HepG2 (cell line): Measurements from ENCODE around the gene FOLR1. TPM values are rescaled to one million over a fixed set of nuclear protein-coding genes. Genes with fewer than 3 reads are reported as not detected.

Experiments
- ATRX ChIP-seq: sonication (generic); formaldehyde crosslinking; IDR thresholded peaks from 2 replicates; pipeline ENCODE4 v1.4.0; 2020; ENCODE audit warnings: missing genetic modification reagents, borderline replicate concordance
- GATAD1 ChIP-seq: IDR thresholded peaks from 2 replicates; pipeline ENCODE4 v1.6.1; 2016; ENCODE audit warnings: missing genetic modification reagents, missing compliant biosample characterization
- GLI4 ChIP-seq: sonication (generic); formaldehyde crosslinking; IDR thresholded peaks from 2 replicates; pipeline ENCODE4 v1.5.1; 2020; ENCODE audit warnings: missing genetic modification reagents, mild to moderate bottlenecking, moderate library complexity, borderline replicate concordance
- HNRNPLL ChIP-seq: fragments of 200-400 bp; formaldehyde crosslinking; IDR thresholded peaks from 2 replicates; pipeline ENCODE4 v1.6.1; 2017; ENCODE audit warnings: mild to moderate bottlenecking, low read depth, low read length; ENCODE audit not compliant: poor library complexity, severe bottlenecking
- LCORL ChIP-seq, 2 experiments: fragments of 450-650 bp in 1 of 2; sonication (generic) in 1 of 2; formaldehyde crosslinking in 1 of 2; IDR thresholded peaks; 2 replicates each; pipeline versions ENCODE4 v1.5.0 to v1.6.1; 2017 to 2020; ENCODE audit warnings: antibody characterized with exemption in 1 of 2, missing genetic modification reagents in 1 of 2
- MNT ChIP-seq: fragments of 450-650 bp; IDR thresholded peaks from 2 replicates; pipeline ENCODE4 v1.6.1; 2016
- RBFOX2 ChIP-seq: fragments of 200-400 bp; formaldehyde crosslinking; IDR thresholded peaks from 2 replicates; pipeline ENCODE4 v1.6.1; 2017; ENCODE audit warnings: low read depth, mild to moderate bottlenecking, low read length
- ZFP82 ChIP-seq: sonication (generic); formaldehyde crosslinking; IDR thresholded peaks from 2 replicates; pipeline ENCODE4 v1.5.1; 2020; ENCODE audit warnings: mild to moderate bottlenecking, missing genetic modification reagents, borderline replicate concordance
- ZKSCAN5 ChIP-seq: sonication (generic); formaldehyde crosslinking; IDR thresholded peaks from 2 replicates; pipeline ENCODE4 v1.5.1; 2020; ENCODE audit warnings: mild to moderate bottlenecking, missing genetic modification reagents
- ZNF660 ChIP-seq: sonication (generic); formaldehyde crosslinking; IDR thresholded peaks from 2 replicates; pipeline ENCODE4 v1.5.1; 2020; ENCODE audit warnings: mild to moderate bottlenecking, low read depth, missing genetic modification reagents, borderline replicate concordance
- ZNF773 ChIP-seq: sonication (generic); formaldehyde crosslinking; IDR thresholded peaks from 2 replicates; pipeline ENCODE4 v1.4.0; 2020; ENCODE audit warnings: missing genetic modification reagents, borderline replicate concordance
- polyA plus RNA-seq, 8 experiments: library from polyadenylated mRNA; depleted of rRNA in 3 of 8; stranded (reverse) in 7 of 8; unstranded in 1 of 8; fragments of >200 nt; fragmentation: Illumina TruSeq in 4 of 8; extraction: Trizol in 4 of 8; gene quantifications; 2 replicates each; pipeline versions ENCODE4 v1.2.1 to v1.2.3, GENCODE V29; 2011 to 2016; ENCODE audit warnings: low read depth in 4 of 8, missing spikeins in 1 of 8, mixed read lengths in 1 of 8; ENCODE audit not compliant: insufficient read depth in 1 of 8
- total RNA-seq, 5 experiments: library from RNA; depleted of rRNA; stranded (reverse); fragments of >200 nt; fragmentation: Illumina TruSeq; extraction: Trizol; gene quantifications; 2 replicates each; pipeline ENCODE4 v1.2.3, GENCODE V29; 2016; ENCODE audit warnings: low read depth in 1 of 5
- TF ChIP-seq, protein P1 (sequence below): sonication (generic); formaldehyde crosslinking; IDR thresholded peaks from 2 replicates; pipeline ENCODE4 v1.4.0; 2020; ENCODE audit warnings: missing genetic modification reagents
- TF ChIP-seq, protein P2 (sequence below): sonication (generic); formaldehyde crosslinking; IDR thresholded peaks from 2 replicates; pipeline ENCODE4 v1.4.0; 2020; ENCODE audit warnings: missing genetic modification reagents, mild to moderate bottlenecking, borderline replicate concordance
- TF ChIP-seq, protein P3 (sequence below): IDR thresholded peaks from 2 replicates; pipeline ENCODE4 v1.6.1; 2016; ENCODE audit warnings: low read depth, borderline replicate concordance
- TF ChIP-seq, protein P4 (sequence below): sonication (generic); formaldehyde crosslinking; IDR thresholded peaks from 2 replicates; pipeline ENCODE4 v1.9.0; 2021; ENCODE audit warnings: missing genetic modification reagents, borderline replicate concordance

Gene FOLR1
- total and polyA plus RNA-seq, 2 of the 13 experiments (the other 11 are each of a cell fraction or from before 2014, with no cell fraction given): 0.20 TPM; not detected in 1

DNA sequence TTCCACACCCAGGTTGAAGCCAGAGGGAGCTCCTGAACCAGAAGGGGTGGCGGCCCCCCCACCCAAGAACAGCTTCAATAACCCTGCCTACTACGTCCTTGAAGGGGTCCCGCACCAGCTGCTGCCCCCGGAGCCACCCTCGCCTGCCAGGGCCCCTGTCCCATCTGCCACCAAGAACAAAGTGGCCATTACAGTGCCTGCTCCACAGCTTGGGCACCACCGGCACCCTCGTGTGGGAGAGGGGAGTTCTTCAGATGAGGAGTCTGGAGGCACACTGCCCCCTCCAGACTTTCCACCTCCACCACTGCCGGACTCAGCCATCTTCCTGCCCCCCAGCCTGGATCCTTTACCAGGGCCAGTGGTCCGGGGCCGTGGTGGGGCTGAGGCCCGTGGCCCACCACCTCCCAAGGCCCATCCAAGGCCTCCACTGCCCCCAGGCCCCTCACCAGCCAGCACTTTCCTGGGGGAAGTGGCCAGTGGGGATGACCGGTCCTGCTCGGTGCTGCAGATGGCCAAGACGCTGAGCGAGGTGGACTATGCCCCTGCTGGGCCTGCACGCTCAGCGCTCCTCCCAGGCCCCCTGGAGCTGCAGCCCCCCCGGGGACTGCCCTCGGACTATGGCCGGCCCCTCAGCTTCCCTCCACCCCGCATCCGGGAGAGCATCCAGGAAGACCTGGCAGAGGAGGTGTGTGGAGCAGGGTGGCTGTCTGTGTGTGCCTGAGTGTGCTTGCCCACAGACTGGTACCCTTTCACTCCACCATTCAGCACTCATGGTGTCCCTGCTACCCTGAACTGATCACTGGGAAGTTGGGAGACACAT is 45.4 kb downstream of the FOLR1 start (continued):
- TF ChIP-seq MNT (no peak), GLI4 (CRISPR knock-in tag) (no peak), ZNF773 (CRISPR knock-in tag) (no peak), ZKSCAN5 (CRISPR knock-in tag) (no peak), ZNF660 (CRISPR knock-in tag) (no peak), RBFOX2 (peak; percentile 49; the same call in 1 of the 2 replicates), HNRNPLL (peak; percentile 7), ZFP82 (CRISPR knock-in tag) (no peak), GATAD1 (no peak), ATRX (CRISPR knock-in tag) (no peak), LCORL (IDR thresholded peaks at IDR 0.05) (no peak), LCORL (CRISPR knock-in tag; IDR thresholded peaks at IDR 0.05) (no peak)
- TF ChIP-seq, protein P1, sequence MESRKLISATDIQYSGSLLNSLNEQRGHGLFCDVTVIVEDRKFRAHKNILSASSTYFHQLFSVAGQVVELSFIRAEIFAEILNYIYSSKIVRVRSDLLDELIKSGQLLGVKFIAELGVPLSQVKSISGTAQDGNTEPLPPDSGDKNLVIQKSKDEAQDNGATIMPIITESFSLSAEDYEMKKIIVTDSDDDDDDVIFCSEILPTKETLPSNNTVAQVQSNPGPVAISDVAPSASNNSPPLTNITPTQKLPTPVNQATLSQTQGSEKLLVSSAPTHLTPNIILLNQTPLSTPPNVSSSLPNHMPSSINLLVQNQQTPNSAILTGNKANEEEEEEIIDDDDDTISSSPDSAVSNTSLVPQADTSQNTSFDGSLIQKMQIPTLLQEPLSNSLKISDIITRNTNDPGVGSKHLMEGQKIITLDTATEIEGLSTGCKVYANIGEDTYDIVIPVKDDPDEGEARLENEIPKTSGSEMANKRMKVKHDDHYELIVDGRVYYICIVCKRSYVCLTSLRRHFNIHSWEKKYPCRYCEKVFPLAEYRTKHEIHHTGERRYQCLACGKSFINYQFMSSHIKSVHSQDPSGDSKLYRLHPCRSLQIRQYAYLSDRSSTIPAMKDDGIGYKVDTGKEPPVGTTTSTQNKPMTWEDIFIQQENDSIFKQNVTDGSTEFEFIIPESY (CRISPR knock-in tag): 0 out of 2 replicates have a peak, but pooled peaks have one; percentile 27
- TF ChIP-seq, protein P2, sequence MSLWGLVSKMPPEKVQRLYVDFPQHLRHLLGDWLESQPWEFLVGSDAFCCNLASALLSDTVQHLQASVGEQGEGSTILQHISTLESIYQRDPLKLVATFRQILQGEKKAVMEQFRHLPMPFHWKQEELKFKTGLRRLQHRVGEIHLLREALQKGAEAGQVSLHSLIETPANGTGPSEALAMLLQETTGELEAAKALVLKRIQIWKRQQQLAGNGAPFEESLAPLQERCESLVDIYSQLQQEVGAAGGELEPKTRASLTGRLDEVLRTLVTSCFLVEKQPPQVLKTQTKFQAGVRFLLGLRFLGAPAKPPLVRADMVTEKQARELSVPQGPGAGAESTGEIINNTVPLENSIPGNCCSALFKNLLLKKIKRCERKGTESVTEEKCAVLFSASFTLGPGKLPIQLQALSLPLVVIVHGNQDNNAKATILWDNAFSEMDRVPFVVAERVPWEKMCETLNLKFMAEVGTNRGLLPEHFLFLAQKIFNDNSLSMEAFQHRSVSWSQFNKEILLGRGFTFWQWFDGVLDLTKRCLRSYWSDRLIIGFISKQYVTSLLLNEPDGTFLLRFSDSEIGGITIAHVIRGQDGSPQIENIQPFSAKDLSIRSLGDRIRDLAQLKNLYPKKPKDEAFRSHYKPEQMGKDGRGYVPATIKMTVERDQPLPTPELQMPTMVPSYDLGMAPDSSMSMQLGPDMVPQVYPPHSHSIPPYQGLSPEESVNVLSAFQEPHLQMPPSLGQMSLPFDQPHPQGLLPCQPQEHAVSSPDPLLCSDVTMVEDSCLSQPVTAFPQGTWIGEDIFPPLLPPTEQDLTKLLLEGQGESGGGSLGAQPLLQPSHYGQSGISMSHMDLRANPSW: no peak
- TF ChIP-seq, protein P3, sequence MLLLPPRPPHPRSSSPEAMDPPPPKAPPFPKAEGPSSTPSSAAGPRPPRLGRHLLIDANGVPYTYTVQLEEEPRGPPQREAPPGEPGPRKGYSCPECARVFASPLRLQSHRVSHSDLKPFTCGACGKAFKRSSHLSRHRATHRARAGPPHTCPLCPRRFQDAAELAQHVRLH (CRISPR knock-in tag): no peak
- TF ChIP-seq, protein P4, sequence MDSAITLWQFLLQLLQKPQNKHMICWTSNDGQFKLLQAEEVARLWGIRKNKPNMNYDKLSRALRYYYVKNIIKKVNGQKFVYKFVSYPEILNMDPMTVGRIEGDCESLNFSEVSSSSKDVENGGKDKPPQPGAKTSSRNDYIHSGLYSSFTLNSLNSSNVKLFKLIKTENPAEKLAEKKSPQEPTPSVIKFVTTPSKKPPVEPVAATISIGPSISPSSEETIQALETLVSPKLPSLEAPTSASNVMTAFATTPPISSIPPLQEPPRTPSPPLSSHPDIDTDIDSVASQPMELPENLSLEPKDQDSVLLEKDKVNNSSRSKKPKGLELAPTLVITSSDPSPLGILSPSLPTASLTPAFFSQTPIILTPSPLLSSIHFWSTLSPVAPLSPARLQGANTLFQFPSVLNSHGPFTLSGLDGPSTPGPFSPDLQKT (CRISPR knock-in tag): no peak
